UCSD-AML1 (cell line): ENCODE measurements around the gene SH3RF2.

Experiments
- DNase-seq: peaks from one replicate; lab custom pipeline; 2025; ENCODE audit not compliant: unreplicated experiment; lab: John Stamatoyannopoulos, UW

Gene SH3RF2

GRCh38 chr5:146039420-146039819, 103.0 kb downstream of the SH3RF2 start:
- DNase-seq: no peak

- no peak for DNase-seq
Observed at GRCh38 chr5:146040527-146040926, 104.1 kb downstream of the SH3RF2 start.

- no peak for DNase-seq
Observed at GRCh38 chr5:146041180-146041789, 104.9 kb downstream of the SH3RF2 start.

GRCh38 chr5:146042628-146043279, 106.4 kb downstream of the SH3RF2 start:
- DNase-seq: no peak

GRCh38 chr5:146043722-146044121, 107.3 kb downstream of the SH3RF2 start:
- DNase-seq: no peak

- no peak for DNase-seq
Observed at GRCh38 chr5:146047396-146047795, 111.0 kb downstream of the SH3RF2 start.

- DNase-seq: no peak
Observed at GRCh38 chr5:146048994-146049703, 112.8 kb downstream of the SH3RF2 start.

- DNase-seq: peak; percentile 18
Observed at GRCh38 chr5:146049704-146050026, 113.3 kb downstream of the SH3RF2 start.

GRCh38 chr5:146050086-146050485, 113.7 kb downstream of the SH3RF2 start:
- no peak for DNase-seq

GRCh38 chr5:146051678-146052077, 115.3 kb downstream of the SH3RF2 start:
- DNase-seq: no peak

- DNase-seq: no peak
Observed at GRCh38 chr5:146052780-146053179, 116.4 kb downstream of the SH3RF2 start.

- no peak for DNase-seq
Observed at GRCh38 chr5:146055432-146055831, 119.1 kb downstream of the SH3RF2 start.

GRCh38 chr5:146059460-146060220, 123.3 kb downstream of the SH3RF2 start:
- DNase-seq: no peak

- DNase-seq: no peak
Observed at GRCh38 chr5:146060221-146060585, 123.8 kb downstream of the SH3RF2 start.

- DNase-seq: no peak
Observed at GRCh38 chr5:146066968-146067367, 130.6 kb downstream of the SH3RF2 start.

- DNase-seq: no peak
Observed at GRCh38 chr5:146068206-146068605, 131.8 kb downstream of the SH3RF2 start.

- DNase-seq: no peak
Observed at GRCh38 chr5:146068977-146069779, 132.8 kb downstream of the SH3RF2 start.

- no peak for DNase-seq
Observed at GRCh38 chr5:146069780-146070099, 133.4 kb downstream of the SH3RF2 start.

- no peak for DNase-seq
Observed at GRCh38 chr5:146070746-146071145, 134.4 kb downstream of the SH3RF2 start.

- no peak for DNase-seq
Observed at GRCh38 chr5:146071171-146071570, 134.8 kb downstream of the SH3RF2 start.

- no peak for DNase-seq
Observed at GRCh38 chr5:146072595-146072994, 136.2 kb downstream of the SH3RF2 start.
